ENCODE data around the gene DNM2.

DNM2 gene

GRCh38 chr19:10800488-10800887, 82.6 kb downstream of the DNM2 start:
- DNase-seq (ENCODE audit: extremely low read depth, low read depth), result no peak

GRCh38 chr19:10802479-10802878, 84.6 kb downstream of the DNM2 start:
- TF ChIP-seq, protein P1, sequence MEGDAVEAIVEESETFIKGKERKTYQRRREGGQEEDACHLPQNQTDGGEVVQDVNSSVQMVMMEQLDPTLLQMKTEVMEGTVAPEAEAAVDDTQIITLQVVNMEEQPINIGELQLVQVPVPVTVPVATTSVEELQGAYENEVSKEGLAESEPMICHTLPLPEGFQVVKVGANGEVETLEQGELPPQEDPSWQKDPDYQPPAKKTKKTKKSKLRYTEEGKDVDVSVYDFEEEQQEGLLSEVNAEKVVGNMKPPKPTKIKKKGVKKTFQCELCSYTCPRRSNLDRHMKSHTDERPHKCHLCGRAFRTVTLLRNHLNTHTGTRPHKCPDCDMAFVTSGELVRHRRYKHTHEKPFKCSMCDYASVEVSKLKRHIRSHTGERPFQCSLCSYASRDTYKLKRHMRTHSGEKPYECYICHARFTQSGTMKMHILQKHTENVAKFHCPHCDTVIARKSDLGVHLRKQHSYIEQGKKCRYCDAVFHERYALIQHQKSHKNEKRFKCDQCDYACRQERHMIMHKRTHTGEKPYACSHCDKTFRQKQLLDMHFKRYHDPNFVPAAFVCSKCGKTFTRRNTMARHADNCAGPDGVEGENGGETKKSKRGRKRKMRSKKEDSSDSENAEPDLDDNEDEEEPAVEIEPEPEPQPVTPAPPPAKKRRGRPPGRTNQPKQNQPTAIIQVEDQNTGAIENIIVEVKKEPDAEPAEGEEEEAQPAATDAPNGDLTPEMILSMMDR (IDR thresholded peaks at IDR 0.05; ENCODE audit: low read depth, low read length), result no peak
- DNase-seq (ENCODE audit: extremely low read depth, low read depth), result no peak

More at GRCh38 chr19:10800488-10800887, 82.6 kb downstream of the DNM2 start:
- TF ChIP-seq, protein P1 (IDR thresholded peaks at IDR 0.05; ENCODE audit: low read depth, low read length), result no peak

- TF ChIP-seq, protein P1 (IDR thresholded peaks at IDR 0.05; ENCODE audit: low read depth, low read length), result no peak
- DNase-seq (ENCODE audit: extremely low read depth, low read depth), result no peak
Observed at GRCh38 chr19:10803252-10803651, 85.4 kb downstream of the DNM2 start.

DNA sequence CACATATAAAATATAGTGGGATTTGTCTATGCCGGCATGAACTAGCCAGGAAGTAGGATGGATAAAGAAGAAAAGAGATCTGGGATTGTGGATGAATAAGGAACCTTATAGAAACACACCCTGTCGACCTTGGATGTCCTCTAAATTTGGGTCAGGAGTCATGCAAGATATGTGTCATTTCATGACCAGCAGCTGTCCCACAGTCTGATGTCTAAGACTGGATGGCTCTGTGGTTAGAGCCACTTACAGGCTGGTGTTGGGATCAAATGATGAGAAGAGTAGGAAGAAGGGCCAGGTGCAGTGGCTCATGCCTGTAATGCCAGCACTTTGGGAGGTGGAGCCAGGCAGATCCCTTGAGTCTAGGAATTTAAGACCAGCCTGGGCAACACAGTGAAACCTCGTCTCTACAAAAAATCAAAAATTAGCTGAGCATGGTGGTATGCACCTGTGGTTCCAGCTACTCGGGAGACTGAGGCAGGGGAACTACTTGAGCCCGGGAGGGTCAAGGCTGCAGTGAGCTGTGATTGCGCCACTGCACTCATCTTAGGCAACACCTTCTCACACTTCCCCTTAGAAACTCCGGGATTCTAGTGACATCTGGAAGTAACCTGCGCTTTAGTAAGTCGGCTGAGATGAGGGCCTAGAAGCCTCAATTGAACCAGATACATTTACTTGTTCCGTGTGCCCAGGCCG, 87.3 kb downstream of the DNM2 start:
- TF ChIP-seq, protein P1 (IDR thresholded peaks at IDR 0.05; ENCODE audit: low read depth, low read length), result no peak
- no peak for DNase-seq (ENCODE audit: extremely low read depth, low read depth)

GRCh38 chr19:10805758-10806247, 87.9 kb downstream of the DNM2 start:
- TF ChIP-seq, protein P1 (IDR thresholded peaks at IDR 0.05; ENCODE audit: low read depth, low read length), result no peak
- no peak for DNase-seq (ENCODE audit: extremely low read depth, low read depth)

- TF ChIP-seq, protein P1 (IDR thresholded peaks at IDR 0.05; ENCODE audit: low read depth, low read length), result no peak
Observed at GRCh38 chr19:10808937-10809649, 91.2 kb downstream of the DNM2 start.

DNA sequence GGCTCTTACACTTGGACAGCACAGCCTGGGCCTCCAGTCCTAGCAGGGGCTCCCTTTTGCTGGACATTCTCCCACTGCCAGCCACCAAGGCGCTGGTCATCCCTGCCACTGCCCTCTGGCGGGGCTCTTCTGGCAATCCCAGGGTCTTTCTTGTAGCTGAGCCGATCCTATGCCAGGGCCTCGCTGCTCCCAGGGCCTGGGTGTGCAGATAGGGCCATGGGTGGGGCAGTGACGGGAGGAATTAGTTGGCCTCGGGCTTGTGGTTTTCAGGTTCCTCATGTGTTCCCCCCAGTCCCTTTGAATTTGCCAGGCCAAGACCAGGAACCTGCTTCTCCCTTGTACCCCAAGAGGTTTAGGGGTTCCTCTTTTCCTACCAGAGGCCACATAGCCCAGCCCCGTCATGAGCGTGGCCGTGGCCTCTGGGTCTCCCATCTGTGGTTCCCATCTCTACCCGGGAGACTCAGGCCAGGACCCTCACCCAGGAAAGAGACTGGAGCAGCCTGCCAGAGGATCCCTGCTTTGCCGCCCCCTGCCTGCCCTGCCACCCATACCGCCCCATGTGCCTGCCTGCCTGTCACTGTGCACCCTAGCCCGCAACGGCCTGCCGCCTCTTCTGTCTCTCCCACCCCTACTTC, 91.9 kb downstream of the DNM2 start:
- TF ChIP-seq, protein P1 (IDR thresholded peaks at IDR 0.05; ENCODE audit: low read depth, low read length), result no peak
- no peak for DNase-seq (ENCODE audit: extremely low read depth, low read depth)

More at GRCh38 chr19:10808937-10809649, 91.2 kb downstream of the DNM2 start:
- no peak for DNase-seq (ENCODE audit: extremely low read depth, low read depth)
